Hematopoietic multipotent progenitor cell treated with erythropoietin and hydrocortisone succinate and interleukin-3 and kit ligand, for 15 days (in vitro differentiated cells): ENCODE measurements around the gene PARM1.
"Not testable (repeated sequence)": the region's sequence is repeated elsewhere in the genome, so short reads cannot be mapped to it uniquely, and the experiment has no call there.

Experiments
- DNase-seq: peaks from one replicate; pipeline ENCODE4 v3.0.0-alpha.2; 2015; ENCODE audit warnings: low spot score

Gene PARM1

GRCh38 chr4:74990276-74990875 lies 57.5 kb downstream of the PARM1 start:
- DNase-seq, result no peak

GRCh38 chr4:74994436-74994835 lies 61.5 kb downstream of the PARM1 start:
- not testable (repeated sequence) for DNase-seq

- no peak for DNase-seq
Observed at GRCh38 chr4:74996996-74997395, 64.1 kb downstream of the PARM1 start.

- no peak for DNase-seq
Observed at GRCh38 chr4:74997948-74998729, 65.2 kb downstream of the PARM1 start.

DNA sequence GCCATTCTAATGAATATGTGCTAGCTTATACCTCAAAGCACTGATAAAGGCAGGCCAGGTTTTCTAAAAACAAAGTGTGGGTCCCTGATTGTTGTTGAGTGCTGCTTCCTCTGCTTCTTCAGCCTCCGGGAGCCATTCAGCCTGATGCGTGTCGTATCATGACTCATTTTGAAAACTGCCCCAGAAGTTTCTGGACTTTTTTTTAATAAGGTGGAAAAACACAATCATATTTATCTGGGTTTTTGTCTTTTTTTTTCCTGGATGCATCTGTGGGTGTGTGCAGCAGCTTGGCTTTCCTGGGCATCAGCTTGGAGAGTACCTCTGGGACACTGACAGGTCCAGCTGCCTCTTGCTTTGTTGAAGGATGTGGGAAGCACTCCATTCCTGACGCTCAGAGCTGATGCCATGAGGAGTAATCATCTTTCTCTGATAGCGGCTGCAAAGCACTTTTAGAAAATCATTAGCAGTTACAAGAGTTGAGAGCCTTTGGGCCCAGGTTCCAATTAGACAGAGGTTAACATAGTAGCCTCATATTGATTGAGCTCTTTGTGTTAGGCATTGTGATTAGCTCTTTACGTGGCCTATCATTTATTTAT lies 66.9 kb downstream of the PARM1 start:
- DNase-seq, result no peak

GRCh38 chr4:75001871-75002270 lies 69.0 kb downstream of the PARM1 start:
- no peak for DNase-seq

- DNase-seq, result no peak
Observed at GRCh38 chr4:75002381-75002780, 69.5 kb downstream of the PARM1 start.

GRCh38 chr4:75003979-75004378 lies 71.1 kb downstream of the PARM1 start:
- no peak for DNase-seq

- no peak for DNase-seq
Observed at GRCh38 chr4:75004755-75005668, 72.1 kb downstream of the PARM1 start.

- no peak for DNase-seq
Observed at GRCh38 chr4:75005727-75006126, 72.8 kb downstream of the PARM1 start.

GRCh38 chr4:75007891-75008290 lies 75.0 kb downstream of the PARM1 start:
- no peak for DNase-seq

GRCh38 chr4:75009138-75009537 lies 76.2 kb downstream of the PARM1 start:
- DNase-seq, result no peak

DNA sequence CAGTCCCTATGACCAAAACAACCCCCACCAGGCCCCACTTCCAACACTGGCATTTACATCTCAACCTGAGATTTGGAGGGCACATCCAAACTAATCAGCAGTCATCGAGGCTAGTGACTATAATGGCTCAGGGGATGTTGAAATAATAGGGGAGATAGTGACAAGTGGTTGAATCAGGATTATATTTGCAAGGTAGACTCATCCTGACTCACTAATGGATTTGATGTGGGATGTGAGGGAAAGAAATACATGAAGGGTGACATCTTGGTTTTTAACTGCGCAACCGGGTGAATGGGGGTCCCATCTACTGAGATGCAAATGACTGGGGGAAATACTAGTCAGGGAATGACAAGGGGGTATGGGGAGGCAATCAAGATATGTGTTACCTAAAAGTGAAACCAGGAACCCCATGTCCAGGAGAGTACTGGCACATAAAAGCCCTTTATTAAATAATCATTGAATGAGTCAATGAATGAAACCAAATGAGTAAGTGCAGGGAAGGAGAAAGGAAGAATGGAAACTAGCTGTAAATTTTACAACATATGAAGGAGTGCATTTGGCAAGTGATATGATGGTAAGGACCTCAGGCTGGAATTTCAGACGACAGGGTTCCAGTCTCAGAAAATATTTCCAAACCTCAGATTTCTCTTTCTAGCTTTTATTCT lies 78.3 kb downstream of the PARM1 start:
- no peak for DNase-seq

DNA sequence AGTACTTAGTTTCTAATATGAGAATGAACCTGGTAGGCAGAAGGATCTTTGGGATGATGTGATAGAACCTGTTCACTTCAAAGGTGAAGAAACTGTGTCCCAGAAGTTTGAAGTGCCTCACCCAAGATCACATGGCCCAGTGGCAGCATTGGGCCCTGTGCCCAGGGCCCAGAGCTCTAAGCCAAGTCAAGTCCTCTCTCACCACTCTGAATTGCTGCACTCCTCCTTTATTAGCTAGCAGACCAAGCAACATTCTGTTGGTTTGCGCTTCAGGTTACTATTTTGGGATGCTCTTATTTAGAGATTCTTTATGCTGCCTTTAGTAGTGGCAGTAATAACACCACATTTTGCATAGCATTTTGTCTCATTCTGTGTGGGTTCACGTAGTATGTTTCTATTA lies 82.7 kb downstream of the PARM1 start:
- no peak for DNase-seq

GRCh38 chr4:75016472-75016871 lies 83.6 kb downstream of the PARM1 start:
- no peak for DNase-seq

- no peak for DNase-seq
Observed at GRCh38 chr4:75018811-75019479, 86.0 kb downstream of the PARM1 start.

DNA sequence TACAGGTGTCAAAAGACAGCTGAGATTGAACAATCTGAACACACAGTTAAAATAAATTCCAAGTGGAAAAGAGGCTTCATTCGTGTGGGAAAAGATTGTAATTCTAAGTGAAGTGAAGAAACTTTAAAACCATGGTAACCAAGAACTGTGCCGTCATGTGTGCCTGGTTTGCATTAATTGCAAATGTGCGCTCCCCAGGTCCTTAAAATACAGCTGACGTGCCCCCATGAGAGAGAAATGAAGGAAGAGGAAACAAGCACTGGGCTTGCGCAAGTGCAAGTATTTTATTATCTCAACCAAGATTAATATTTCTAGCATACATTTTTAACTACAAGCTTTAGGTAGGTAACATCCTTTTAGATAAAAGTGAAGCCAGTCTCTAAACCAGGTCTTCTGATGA lies 92.5 kb downstream of the PARM1 start:
- no peak for DNase-seq

DNA sequence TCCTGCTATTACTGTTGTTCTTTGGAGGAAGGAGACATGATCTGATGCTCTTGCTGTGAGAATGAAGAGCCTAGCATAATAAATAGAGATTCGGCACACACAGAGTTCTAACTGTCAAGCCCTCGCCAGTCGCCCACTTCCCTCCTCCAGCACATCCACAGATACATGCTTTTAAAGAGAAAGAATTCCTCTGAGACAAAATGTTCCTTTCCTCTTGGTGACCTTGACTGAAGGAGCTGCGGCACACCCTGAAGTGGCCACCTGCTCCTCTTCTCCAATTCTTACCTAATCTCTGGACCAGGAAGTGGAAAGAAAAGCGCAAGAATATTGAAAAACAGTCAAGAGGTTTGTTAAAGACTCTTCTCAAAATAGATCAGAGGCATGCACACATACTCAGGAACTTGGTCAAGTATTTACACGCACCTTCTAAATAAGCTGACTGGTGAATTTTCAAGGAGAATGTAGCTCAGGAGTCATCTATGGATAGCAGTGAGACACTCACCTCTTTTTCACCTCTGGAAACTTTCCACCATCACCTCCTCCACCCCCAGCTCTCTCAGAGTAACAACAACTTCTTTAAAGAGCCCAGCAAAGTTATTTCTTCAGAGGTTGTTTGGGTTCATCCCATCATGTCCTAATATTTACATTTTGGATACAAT lies 95.4 kb downstream of the PARM1 start:
- no peak for DNase-seq

DNA sequence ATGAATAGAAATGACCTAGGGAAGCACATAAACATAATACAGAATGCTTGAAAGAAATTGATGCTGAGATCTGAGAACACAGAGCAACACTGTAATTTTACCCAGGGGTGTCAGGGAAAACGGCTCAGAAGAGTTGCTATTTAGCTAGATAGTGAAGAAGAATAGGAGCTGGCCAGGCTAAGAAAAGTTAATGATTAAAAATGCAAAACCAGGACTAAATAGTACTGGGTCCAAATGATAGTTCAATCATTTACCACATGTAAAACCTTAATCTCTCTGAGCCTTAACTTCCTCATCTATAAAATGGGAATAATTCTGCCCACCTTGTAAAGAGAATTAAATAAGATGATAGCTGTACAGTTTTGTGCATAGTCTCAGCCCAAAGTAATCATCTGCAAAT lies 97.1 kb downstream of the PARM1 start:
- no peak for DNase-seq

GRCh38 chr4:75030649-75031235 lies 97.8 kb downstream of the PARM1 start:
- no peak for DNase-seq
